GM10266 (cell line): ENCODE results near the gene TMCO1.
"Not testable (repeated sequence)": the region's sequence is repeated elsewhere in the genome, so short reads cannot be mapped to it uniquely, and the experiment has no call there.

Experiments used
- DNase-seq: peaks from one replicate; pipeline ENCODE4 v3.0.0; 2012; ENCODE audit errors: extremely low spot score
- TF ChIP-seq, protein P1 (sequence below): IDR thresholded peaks from 2 replicates; pipeline ENCODE4 v1.5.1; 2012; ENCODE audit warnings: mild to moderate bottlenecking, low read depth; ENCODE audit not compliant: control insufficient read depth, insufficient read depth; ENCODE audit errors: missing control alignments

Gene TMCO1

DNA sequence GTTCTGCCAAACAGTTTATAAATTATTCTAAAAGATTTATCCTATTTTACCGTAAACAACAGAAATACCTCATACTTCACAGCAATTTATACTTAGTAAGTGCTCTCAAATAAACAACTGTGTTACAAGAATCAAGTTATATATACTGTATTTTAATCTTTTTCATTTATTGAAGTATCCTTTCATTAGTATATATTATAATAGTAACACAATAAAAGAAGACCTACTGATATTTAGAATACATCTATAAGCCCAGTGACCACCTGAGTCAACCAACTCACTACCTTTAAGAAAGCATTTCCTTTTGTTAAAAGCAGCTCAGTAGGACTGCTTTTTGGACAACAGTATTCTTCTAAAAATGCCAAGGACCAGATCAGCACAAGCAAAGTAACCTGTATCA, 5.9 kb downstream of the TMCO1 start:
- DNase-seq, result no peak
- TF ChIP-seq, protein P1, sequence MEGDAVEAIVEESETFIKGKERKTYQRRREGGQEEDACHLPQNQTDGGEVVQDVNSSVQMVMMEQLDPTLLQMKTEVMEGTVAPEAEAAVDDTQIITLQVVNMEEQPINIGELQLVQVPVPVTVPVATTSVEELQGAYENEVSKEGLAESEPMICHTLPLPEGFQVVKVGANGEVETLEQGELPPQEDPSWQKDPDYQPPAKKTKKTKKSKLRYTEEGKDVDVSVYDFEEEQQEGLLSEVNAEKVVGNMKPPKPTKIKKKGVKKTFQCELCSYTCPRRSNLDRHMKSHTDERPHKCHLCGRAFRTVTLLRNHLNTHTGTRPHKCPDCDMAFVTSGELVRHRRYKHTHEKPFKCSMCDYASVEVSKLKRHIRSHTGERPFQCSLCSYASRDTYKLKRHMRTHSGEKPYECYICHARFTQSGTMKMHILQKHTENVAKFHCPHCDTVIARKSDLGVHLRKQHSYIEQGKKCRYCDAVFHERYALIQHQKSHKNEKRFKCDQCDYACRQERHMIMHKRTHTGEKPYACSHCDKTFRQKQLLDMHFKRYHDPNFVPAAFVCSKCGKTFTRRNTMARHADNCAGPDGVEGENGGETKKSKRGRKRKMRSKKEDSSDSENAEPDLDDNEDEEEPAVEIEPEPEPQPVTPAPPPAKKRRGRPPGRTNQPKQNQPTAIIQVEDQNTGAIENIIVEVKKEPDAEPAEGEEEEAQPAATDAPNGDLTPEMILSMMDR, result no peak

DNA sequence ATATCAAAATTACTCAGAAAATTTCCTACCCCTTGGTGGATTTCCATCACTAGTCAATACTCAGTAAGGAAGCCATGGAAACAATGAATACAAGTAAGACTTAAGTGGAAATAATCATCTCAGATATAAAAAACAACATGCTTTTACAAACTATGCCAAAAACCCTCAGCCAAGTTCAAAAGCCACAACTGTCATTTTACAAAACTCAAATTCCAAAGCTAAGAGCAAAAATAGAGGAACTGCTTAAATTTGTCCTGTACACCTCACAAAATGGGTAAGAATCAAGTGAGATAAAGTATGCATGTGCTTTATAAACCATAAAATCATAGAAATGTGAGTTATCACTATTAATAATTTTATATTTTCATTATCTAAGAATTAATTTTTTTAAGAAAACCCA, 9.6 kb downstream of the TMCO1 start:
- DNase-seq, result no peak
- TF ChIP-seq, protein P1, result no peak

DNA sequence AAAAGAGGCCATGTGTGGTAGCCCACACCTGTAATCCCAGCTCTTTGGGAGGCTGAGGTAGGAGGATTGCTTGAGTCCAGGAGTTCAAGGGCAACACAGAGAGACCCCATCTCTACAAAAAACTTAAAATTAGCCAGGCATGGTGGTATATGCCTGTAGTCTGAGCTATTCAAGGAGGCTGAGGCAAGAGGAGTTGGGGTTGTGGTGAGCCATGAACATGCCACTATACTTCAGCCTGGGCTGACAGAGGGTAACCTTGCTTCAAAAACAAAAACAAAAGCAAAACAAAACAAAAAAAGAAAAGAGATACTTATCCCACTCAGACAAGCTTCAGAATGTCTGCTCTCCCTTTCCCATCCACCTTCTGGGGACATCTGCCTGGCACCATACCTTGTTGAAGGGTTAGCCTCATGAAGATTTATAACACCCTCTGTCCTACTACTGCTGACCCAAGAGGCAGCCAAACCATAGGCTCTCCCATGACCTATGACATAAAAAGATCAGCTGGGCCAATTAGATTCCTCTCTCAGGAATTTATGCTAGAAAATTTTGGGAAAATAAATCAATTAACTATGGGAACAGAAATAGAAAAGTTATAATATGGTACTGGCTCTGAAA, 13.2 kb downstream of the TMCO1 start:
- TF ChIP-seq, protein P1, result no peak
- DNase-seq, result no peak

DNA sequence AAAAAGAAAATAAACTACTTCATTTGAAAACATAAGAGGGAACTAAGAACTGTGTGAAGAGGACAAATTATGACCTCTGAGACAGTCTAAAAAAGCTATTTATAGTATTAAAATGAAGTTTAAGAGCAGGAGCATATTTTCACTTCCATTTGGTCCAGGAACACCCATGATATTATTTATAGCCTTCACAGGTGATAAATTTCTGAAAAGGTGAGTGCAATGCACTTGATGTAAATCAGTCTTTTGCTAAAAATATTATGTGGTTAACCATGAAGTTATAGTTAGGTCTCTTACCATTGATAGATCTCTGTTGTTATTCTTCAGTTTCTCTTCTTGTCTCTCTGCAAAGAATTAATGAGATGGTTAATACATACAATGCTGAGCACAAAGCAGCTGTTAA, 14.7 kb downstream of the TMCO1 start:
- TF ChIP-seq, protein P1, result no peak
- DNase-seq, result peak; percentile 13

DNA sequence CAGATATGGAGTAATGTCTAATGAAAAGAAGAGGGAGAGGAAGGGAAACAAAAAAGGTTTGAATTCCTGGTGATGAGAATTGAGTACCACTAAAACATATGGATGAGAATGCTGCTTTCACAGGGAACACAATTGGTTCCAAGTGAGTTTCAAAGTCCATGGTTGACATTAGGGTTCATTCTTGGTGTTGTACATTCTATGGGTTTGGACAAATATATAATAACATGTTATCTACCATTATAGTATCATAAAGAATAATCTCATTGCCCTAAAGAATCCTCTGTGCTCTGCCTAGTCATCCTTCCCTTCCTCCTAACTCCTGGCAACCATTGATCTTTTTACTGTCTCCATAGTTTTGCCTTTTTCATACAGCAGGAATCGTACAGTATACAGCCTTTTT, 20.1 kb downstream of the TMCO1 start:
- TF ChIP-seq, protein P1, result no peak
- no peak for DNase-seq

DNA sequence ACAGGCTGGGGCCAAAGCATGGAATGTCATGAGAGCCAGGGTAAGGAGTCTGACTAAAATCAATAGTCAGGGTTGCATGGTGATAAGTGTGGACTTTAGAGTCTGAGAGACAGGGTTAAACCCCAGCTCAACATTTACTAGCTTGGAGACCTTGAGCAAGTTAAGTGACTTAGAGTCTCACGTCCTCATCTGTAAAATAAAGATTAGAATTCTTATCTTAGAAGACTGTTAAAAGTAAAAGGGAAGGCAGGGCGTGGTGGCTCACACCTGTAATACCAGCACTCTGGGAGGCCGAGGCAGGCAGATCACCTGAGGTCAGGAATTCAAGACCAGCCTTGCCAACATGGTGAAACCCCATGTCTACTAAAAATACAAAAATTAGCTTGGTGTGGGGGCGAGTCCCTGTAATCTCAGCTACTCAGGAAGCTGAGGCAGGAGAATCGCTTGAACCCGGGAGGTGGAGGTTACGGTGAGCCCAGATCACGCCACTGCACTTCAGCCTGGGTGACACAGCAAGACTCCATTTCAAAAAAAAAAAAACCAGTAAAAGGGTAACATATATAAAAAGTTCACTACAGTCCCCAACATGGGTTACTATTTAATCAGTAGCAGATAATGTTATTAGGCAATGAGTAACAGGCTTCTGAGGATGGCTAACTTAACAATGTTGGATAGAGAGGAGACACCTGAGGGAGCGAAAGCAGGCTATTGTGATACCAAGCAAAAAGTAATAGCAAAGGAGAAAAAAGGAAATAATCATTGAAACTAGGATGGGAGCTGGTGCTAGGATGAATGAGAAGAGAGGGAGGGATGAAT, 20.8 kb downstream of the TMCO1 start:
- TF ChIP-seq, protein P1, result no peak
- DNase-seq, result no peak

DNA sequence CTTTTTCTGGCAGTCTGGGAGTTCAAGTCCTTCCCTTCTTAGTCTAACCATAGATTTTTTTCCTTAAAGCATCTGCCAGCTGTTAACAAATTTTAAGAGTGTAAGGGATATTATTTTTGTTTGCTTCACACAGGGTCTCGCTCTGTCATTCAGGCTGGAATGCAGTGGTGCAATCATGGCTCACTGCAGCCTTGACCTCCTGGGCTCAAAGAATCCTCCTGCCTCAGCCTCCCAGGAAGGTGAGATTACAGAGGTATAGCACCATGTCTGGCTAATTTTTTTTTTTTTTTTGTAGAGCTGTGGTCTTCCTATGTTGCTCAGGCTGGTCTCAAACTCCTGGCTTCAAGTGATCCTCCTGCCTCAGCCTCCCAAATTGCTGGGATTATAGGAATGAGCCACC, 23.8 kb downstream of the TMCO1 start:
- not testable (repeated sequence) for DNase-seq

DNA sequence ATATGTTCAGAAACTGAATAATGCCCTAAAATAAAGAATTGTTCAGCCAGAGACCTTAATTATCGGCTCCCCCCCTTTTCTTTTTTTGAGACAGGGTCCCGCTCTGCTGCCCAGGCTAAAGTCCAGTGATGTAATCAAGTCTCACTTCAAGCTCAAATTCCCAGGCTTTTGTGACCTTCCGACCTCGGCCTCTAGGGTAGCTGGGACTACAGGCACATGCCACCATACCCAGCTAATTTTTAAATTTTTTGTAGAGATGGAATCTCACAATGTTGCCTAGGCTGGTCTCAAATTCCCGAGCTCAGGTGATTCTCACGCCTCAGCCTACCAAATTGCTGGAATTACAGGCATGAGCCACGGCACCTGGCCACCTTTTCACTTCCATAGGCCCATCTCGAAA, 26.5 kb downstream of the TMCO1 start:
- TF ChIP-seq, protein P1, result no peak
- DNase-seq, result no peak
